T-cell (primary cell): Measurements from ENCODE around the gene EAF1. TPM values are rescaled to one million over a fixed set of nuclear protein-coding genes. Genes with fewer than 3 reads are reported as not detected.
"Not testable (repeated sequence)": the region's sequence is repeated elsewhere in the genome, so short reads cannot be mapped to it uniquely, and the experiment has no call there.

Experiments
- ATAC-seq, 4 experiments: fragments of 200-7000 bp in 3 of 4; fragments of 150-1000 bp in 1 of 4; cut with Tn5 transposase; replicated peaks in 1 of 4; 1 replicate in 3 of 4; 2 replicates in 1 of 4; pipeline ENCODE4 v1.10.0; 2021; ENCODE audit warnings: moderate library complexity in 3 of 4, mild to moderate bottlenecking in 2 of 4, moderate number of reproducible peaks in 1 of 4
- CTCF ChIA-PET, 2 donors: fragments of 300-600 bp; sonication (Branson Sonifier 250); formaldehyde crosslinking; loops; one replicate each; lab custom pipeline; 2022; ENCODE audit warnings: antibody characterized with exemption in 2 of 2; lab: Charles Lee
- POLR2A ChIA-PET, 2 donors: fragments of 300-600 bp; sonication (Branson Sonifier 250); formaldehyde crosslinking; loops; one replicate each; lab custom pipeline; 2022; ENCODE audit warnings: antibody characterized with exemption in 2 of 2; lab: Charles Lee
- DNase-seq, 35 experiments: peaks; one replicate each; pipeline versions ENCODE4 v3.0.0 to v3.0.0-alpha.2; 2013 to 2023
- H3K27ac ChIP-seq: one replicate; pipeline ENCODE4 v1.5.1; 2013; ENCODE audit warnings: low read length
- H3K27me3 ChIP-seq, 2 experiments: replicated peaks in 1 of 2; 1 replicate in 1 of 2; 2 replicates in 1 of 2; pipeline versions ENCODE4 v1.6.1 to v1.7.0; 2013; ENCODE audit warnings: low read length in 1 of 2, mixed read lengths in 1 of 2; ENCODE audit not compliant: control insufficient read depth in 2 of 2, insufficient read depth in 2 of 2; ENCODE audit errors: extremely low read depth in 1 of 2
- H3K36me3 ChIP-seq, 2 donors: 1 replicate in 1 of 2; 2 replicates in 1 of 2; pipeline versions ENCODE4 v1.6.1 to v1.7.0; 2013; ENCODE audit warnings: low read length in 1 of 2; ENCODE audit not compliant: control insufficient read depth in 2 of 2, insufficient read depth in 1 of 2; ENCODE audit errors: extremely low read depth in 1 of 2
- H3K4me1 ChIP-seq, 2 experiments: 1 replicate in 1 of 2; 2 replicates in 1 of 2; pipeline versions ENCODE4 v1.6.1 to v1.7.0; 2013; ENCODE audit warnings: low read length in 2 of 2, mixed read lengths in 1 of 2; ENCODE audit not compliant: insufficient read depth in 2 of 2, control insufficient read depth in 1 of 2; ENCODE audit errors: extremely low read depth in 1 of 2
- H3K4me3 ChIP-seq, 2 donors: 1 replicate in 1 of 2; 2 replicates in 1 of 2; pipeline versions ENCODE4 v1.5.1 to v1.7.0; 2013; ENCODE audit warnings: mild to moderate bottlenecking in 2 of 2, low read length in 1 of 2, moderate library complexity in 1 of 2; ENCODE audit not compliant: control insufficient read depth in 1 of 2; ENCODE audit errors: extremely low read depth in 1 of 2
- H3K9me3 ChIP-seq: 2 replicates; pipeline ENCODE4 v1.7.0; 2013
- H3K27ac Mint-ChIP-seq, 2 donors: one replicate each; pipeline ENCODE4 v1.8.0; 2020 to 2021; ENCODE audit warnings: mild to moderate bottlenecking in 2 of 2, mixed read lengths in 2 of 2
- H3K27me3 Mint-ChIP-seq, 2 donors: one replicate each; pipeline ENCODE4 v1.8.0; 2021 to 2022; ENCODE audit warnings: mixed read lengths in 2 of 2
- H3K36me3 Mint-ChIP-seq: one replicate; pipeline ENCODE4 v1.8.0; 2021; ENCODE audit warnings: mixed read lengths
- H3K4me1 Mint-ChIP-seq, 3 donors: one replicate each; pipeline ENCODE4 v1.8.0; 2020 to 2022; ENCODE audit warnings: mixed read lengths in 3 of 3, mild to moderate bottlenecking in 1 of 3
- H3K4me3 Mint-ChIP-seq, 3 donors: one replicate each; pipeline ENCODE4 v1.8.0; 2020 to 2022; ENCODE audit warnings: mild to moderate bottlenecking in 3 of 3, mixed read lengths in 3 of 3, moderate library complexity in 3 of 3
- H3K9me3 Mint-ChIP-seq, 3 donors: one replicate each; pipeline ENCODE4 v1.8.0; 2020 to 2022; ENCODE audit warnings: mixed read lengths in 3 of 3
- WGBS: methylation state at CpG from one replicate; pipeline ENCODE4 v1.1.5; 2013; ENCODE audit warnings: missing lambda C conversion rate; ENCODE audit not compliant: insufficient coverage; 5-methylcytosine and 5-hydroxymethylcytosine counted together
- total RNA-seq, 35 experiments: library from RNA in 6 of 35; stranded (reverse) in 6 of 35; fragments of 120-200 nt in 1 of 35; gene quantifications; one replicate each; pipeline versions ENCODE4 v1.2.1 to v1.2.4 and lab custom pipeline; 2013 to 2026

EAF1 gene
- total RNA-seq, 5 donors from 2014 or later (not counting 1 experiment from before 2014, with no cell fraction given), result 17.9 to 29.7 (median 22.8) TPM

DNA sequence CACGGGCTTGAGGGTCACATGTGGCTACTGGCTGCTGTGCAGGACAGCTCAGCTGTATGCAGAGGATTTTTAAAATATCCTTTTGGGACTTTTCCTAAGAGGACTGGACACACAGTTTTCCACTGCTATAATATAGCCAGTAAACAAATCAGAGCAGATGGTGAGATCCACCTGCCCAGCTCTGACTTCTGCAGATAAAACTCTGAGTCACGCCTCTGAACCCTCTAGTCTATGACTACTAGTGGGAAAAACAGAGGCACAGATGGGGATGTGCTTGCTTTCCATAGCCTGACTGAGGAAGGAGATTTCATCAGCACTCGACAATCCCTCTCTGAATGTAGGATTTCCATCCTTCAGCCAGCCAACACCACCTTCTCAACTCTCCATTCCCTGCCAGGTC is 49.0 kb downstream of the EAF1 start:
- CTCF ChIA-PET, result no interaction called here
- Histone ChIP-seq H3K27me3 (no peaks in the 10 kb centered on the region), H3K4me1 (no peaks in the 10 kb centered on the region), H3K36me3 (peaks cover 0 to 3% of the 10 kb centered on the region in 2 donors), H3K9me3 (no peaks in the 10 kb centered on the region), H3K27ac (no peak overlapping the region), H3K4me3 (no peak overlapping the region)
- H3K27me3 Mint-ChIP-seq, result no peaks in the 10 kb centered on the region
- 100% methylated on average over 2 of the region's 3 CpGs for WGBS
- H3K4me3 Mint-ChIP-seq, result no peak overlapping the region
- no peaks in the 10 kb centered on the region for H3K4me1 Mint-ChIP-seq
- no peaks in the 10 kb centered on the region for H3K9me3 Mint-ChIP-seq
- H3K27ac Mint-ChIP-seq, result no peak overlapping the region
- no peak for ATAC-seq
- DNase-seq, result no peak
- H3K36me3 Mint-ChIP-seq, result no peaks in the 10 kb centered on the region
- POLR2A ChIA-PET, result no interaction called here

DNA sequence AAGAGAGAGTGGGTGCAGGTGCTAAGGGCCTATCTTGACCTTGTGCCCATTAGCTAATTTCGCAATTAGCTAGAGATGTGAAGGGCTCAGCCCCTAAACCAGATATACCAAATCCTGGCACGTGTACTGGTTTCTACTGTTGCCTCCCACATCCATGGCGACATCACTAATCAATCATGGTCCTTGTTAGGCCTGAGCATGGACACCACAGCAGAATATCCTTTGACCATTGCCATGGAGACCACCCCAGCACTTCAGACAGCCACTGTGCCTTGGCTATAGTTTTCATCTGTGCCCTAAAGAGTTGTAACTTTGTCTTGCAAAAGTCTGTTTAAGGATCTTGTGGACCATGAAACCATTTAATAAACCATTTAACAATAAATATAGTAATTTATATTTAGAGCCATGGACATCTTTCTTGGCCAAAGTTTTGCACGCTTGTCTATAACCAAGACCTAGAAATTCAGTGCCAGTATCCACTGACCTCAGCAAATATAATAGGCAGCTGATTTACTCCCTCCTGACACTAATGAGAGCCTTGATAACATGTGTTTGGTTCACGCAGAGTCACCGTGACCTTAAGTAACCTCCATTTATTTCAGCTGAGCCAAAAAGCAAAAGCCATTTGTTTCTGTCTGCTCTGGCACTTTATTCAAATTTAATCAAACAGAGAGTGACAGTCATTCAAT is 50.7 kb downstream of the EAF1 start:
- H3K27ac ChIP-seq, result no peak overlapping the region
- no peak overlapping the region for H3K27ac Mint-ChIP-seq
- H3K4me3 Mint-ChIP-seq, result no peak overlapping the region
- no peaks in the 10 kb centered on the region for H3K4me1 Mint-ChIP-seq
- peaks cover 0 to 1% of the 10 kb centered on the region in 2 donors for H3K36me3 ChIP-seq
- no peaks in the 10 kb centered on the region for H3K9me3 ChIP-seq
- H3K9me3 Mint-ChIP-seq, result peaks cover 0 to 3% (median 0%) of the 10 kb centered on the region in 3 donors
- DNase-seq (no peak), ATAC-seq (no peak)
- H3K4me1 ChIP-seq, result no peaks in the 10 kb centered on the region
- no peaks in the 10 kb centered on the region for H3K27me3 ChIP-seq
- no peaks in the 10 kb centered on the region for H3K36me3 Mint-ChIP-seq
- POLR2A ChIA-PET, result interaction anchor here in 1 of 2 donors (0.6 kb wide), 1 partner anchor 87 kb away, joined by 7 read pairs; no protein-coding TSS in a partner anchor
- H3K27me3 Mint-ChIP-seq, result no peaks in the 10 kb centered on the region
- H3K4me3 ChIP-seq, result no peak overlapping the region
- CTCF ChIA-PET, result no interaction called here
- 89% methylated on average over 5 of the region's 6 CpGs for WGBS

DNA sequence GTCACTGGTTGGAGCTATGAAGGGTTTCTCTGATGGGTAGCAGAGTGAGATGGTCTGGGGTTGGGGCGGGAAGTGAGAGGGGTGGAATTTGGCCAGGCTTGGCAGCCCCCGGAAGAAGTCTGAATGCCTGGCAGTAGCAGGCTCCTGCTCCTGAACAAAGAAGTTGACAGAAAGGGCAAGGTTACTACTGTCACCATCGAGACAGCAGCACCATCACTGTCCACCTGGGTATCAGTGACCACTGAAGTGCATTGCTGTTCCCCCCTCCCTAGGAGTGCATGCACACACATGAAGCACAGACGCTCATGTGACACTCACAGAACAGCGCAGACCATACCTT is 51.2 kb downstream of the EAF1 start:
- Mint-ChIP-seq H3K4me3 (no peak overlapping the region), H3K4me1 (no peaks in the 10 kb centered on the region), H3K9me3 (peaks cover 0 to 3% (median 0%) of the 10 kb centered on the region in 3 donors), H3K36me3 (no peaks in the 10 kb centered on the region), H3K27me3 (no peaks in the 10 kb centered on the region), H3K27ac (no peak overlapping the region)
- Histone ChIP-seq H3K9me3 (no peaks in the 10 kb centered on the region), H3K27me3 (no peaks in the 10 kb centered on the region), H3K27ac (no peak overlapping the region), H3K4me1 (no peaks in the 10 kb centered on the region), H3K4me3 (no peak overlapping the region), H3K36me3 (no peaks in the 10 kb centered on the region)
- POLR2A ChIA-PET, result interaction anchor here in 1 of 2 donors (0.6 kb wide), 1 partner anchor 87 kb away, joined by 7 read pairs; no protein-coding TSS in a partner anchor
- CTCF ChIA-PET, result no interaction called here
- no peak for DNase-seq
- WGBS, result 88% methylated on average over 3 of the region's 5 CpGs
- no peak for ATAC-seq

DNA sequence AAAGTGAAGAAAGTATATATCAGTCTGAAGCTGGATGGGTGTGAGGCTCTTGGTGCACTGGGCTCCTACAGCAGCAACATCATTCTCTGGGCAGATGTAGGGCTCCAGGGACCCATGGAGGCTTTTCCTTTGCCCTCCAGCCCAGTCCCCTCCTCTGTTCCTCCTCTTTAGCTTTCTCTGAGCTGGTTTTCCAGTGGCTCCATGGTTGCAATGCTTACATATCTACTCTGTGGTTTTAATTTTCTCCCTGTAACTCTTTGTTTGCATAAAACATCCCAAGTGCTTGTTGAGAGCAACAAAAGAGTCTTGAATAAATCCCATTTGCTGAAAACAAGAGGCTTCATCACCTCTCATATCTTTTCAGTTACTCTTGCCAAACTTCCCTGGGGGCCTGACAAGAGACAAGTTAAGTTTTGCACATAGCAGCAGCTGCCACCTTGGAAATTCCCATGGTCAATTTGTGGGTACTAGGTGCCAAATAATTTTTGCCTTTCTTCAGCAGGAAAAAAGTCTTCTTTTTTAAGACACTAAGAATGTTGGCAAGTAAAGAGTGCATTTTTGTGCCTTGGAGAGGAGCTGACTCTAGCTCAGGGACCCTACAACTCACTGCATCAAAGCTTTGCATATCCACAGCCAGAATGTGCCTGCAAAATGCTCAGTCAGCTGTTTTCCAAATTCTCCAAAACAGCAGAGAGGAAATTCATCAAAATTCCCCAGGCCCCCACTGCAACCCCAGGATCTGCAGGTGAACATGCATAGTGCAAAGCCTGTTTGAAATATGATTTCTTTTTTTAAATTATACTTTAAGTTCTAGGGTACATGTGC is 52.2 kb downstream of the EAF1 start:
- H3K4me3 Mint-ChIP-seq, result no peak overlapping the region
- DNase-seq (no peak), ATAC-seq (no peak)
- Histone ChIP-seq H3K27ac (no peak overlapping the region), H3K4me3 (no peak overlapping the region), H3K4me1 (no peaks in the 10 kb centered on the region), H3K27me3 (no peaks in the 10 kb centered on the region), H3K9me3 (no peaks in the 10 kb centered on the region), H3K36me3 (no peaks in the 10 kb centered on the region)
- CTCF ChIA-PET, result no interaction called here
- H3K27ac Mint-ChIP-seq, result no peak overlapping the region
- H3K36me3 Mint-ChIP-seq, result no peaks in the 10 kb centered on the region
- H3K4me1 Mint-ChIP-seq, result no peaks in the 10 kb centered on the region
- H3K27me3 Mint-ChIP-seq, result peaks cover 0 to 3% of the 10 kb centered on the region in 2 donors
- H3K9me3 Mint-ChIP-seq, result peaks cover 0 to 3% (median 0%) of the 10 kb centered on the region in 3 donors
- POLR2A ChIA-PET, result no interaction called here

DNA sequence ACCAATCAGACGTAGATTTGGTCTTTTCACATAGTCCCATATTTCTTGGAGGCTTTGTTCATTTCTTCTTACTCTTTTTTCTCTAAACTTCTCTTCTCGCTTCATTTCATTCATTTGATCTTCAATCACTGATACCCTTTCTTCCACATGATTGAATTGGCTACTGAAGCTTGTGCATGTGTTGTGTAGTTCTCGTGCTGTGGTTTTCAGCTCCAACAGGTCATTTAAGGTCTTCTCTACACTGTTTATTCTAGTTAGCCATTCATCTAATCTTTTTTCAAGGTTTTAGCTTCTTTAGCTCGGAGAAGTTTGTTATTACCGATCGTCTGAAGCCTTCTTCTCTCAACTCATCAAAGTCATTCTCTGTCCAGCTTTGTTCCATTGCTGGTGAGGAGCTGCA is 57.2 kb downstream of the EAF1 start:
- no CpG with 5 or more reads among the region's 6 CpGs for WGBS

DNA sequence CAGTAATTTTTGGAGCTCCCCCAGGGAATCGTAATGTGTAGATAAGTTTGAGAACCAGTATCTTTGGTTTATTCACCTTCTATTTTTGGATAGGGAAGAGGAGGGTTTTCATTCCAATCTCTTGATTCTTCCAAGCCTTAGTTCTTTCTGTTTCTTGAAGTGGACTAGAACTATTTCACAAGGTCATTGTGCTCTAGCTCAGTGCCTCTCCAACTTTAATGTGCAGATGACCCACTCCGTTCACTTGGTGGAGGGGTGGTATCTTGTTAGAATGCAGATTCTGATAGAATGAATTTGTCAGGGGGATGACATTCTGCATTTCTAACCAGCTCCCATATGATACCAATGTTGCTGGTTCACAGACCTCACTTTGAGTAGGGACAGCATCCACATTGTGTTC is 58.6 kb downstream of the EAF1 start:
- no CpG with 5 or more reads among the region's 2 CpGs for WGBS
- CTCF ChIA-PET, result no interaction called here

More for the DNA sequence above, 57.2 kb downstream of the EAF1 start:
- peaks cover 13% of the 10 kb centered on the region for H3K36me3 Mint-ChIP-seq
- H3K27ac Mint-ChIP-seq, POLR2A ChIA-PET, H3K27ac ChIP-seq, H3K4me1 ChIP-seq, H3K4me3 ChIP-seq, H3K27me3 Mint-ChIP-seq, H3K9me3 ChIP-seq, CTCF ChIA-PET, H3K36me3 ChIP-seq, DNase-seq, H3K4me3 Mint-ChIP-seq, H3K4me1 Mint-ChIP-seq, ATAC-seq, H3K27me3 ChIP-seq, H3K9me3 Mint-ChIP-seq: not testable (repeated sequence)

More for the DNA sequence above, 58.6 kb downstream of the EAF1 start:
- H3K27ac Mint-ChIP-seq, result no peak overlapping the region
- ATAC-seq (no peak), DNase-seq (no peak)
- Histone ChIP-seq H3K4me1 (peaks cover 0 to 5% of the 10 kb centered on the region in 2 experiments), H3K4me3 (no peak overlapping the region), H3K36me3 (peaks cover 3 to 9% of the 10 kb centered on the region in 2 donors), H3K9me3 (no peaks in the 10 kb centered on the region), H3K27me3 (peaks cover 0 to 5% of the 10 kb centered on the region in 2 experiments), H3K27ac (no peak overlapping the region)
- peaks cover 0 to 3% of the 10 kb centered on the region in 2 donors for H3K27me3 Mint-ChIP-seq
- peaks cover 0 to 3% (median 0%) of the 10 kb centered on the region in 3 donors for H3K9me3 Mint-ChIP-seq
- POLR2A ChIA-PET, result no interaction called here
- H3K36me3 Mint-ChIP-seq, result peaks cover 13% of the 10 kb centered on the region
- peaks cover 0 to 3% (median 0%) of the 10 kb centered on the region in 3 donors for H3K4me1 Mint-ChIP-seq
- H3K4me3 Mint-ChIP-seq, result no peak overlapping the region
